KBM-7 (cell line): ENCODE results near the gene MID1.

Source experiments
- DNase-seq: peaks from one replicate; pipeline ENCODE4 v3.0.0-alpha.2; 2015
- in situ Hi-C: fragments of 300-500 bp; cut with MboI; formaldehyde crosslinking; loops from 2 replicates; pipeline ENCODE4 v1.14.3; 2020; ENCODE audit warnings: low sequenced_read_pairs, low pct_unique_long_range_greater_than_20kb, mixed read lengths

Gene MID1

GRCh38 chrX:10415306-10416001, 204.9 kb downstream of the MID1 start:
- in situ Hi-C loops, result no loop called here
- no peak for DNase-seq

- DNase-seq, result no peak
- in situ Hi-C loops, result no loop called here
These were observed 205.5 kb downstream of the MID1 start for GRCh38 chrX:10414862-10415261.

DNA sequence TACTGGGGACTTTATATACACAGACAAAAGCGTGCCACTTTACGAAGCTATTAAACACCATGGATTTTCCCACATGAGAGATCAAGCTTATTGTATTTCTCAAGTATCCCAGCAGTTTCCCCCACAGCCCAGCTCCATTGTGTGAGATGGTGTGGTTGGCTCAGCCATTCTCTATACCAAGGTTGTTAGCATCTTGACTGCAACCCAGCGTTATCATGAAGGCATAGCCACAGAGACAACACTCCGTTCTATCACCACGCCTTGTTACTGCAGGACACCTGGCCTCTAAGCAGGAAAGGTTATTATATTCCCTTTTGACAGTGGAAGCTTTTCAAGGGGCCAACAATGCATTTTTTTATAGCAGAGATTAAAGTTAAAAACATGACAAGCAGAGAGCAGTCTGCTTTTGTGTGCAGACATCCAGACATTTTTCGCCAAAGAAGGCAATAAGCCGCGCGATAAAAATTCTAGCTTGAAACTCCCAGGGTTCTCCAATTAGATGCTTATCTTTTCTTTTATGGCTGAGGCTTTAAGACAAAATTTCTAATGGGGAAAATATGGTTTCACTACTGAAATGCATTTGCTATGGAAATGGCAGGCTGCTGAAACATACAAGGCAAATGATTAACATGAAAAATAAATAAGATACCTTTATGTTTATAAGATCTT, 206.1 kb downstream of the MID1 start:
- DNase-seq, result no peak
- in situ Hi-C loops, result no loop called here

- no peak for DNase-seq
These were observed 215.9 kb downstream of the MID1 start for GRCh38 chrX:10404436-10404835.

DNA sequence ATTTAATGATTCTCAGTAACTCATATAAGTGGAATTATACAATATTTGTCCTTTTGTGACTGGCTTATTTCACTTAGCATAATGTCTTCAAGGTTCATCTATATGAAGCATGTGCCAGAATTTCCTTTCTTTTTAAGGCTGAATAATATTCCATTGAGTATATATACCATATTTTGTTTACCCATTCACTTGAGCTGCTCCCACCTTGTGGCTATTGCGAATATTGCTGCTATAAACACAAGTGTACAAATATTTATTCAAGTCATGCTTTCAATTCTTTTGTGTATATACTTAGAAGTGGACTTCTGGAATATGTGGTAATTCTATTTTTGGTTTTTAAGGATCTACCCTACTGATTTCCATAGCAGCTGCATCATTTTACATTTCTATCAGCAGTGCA, 219.1 kb downstream of the MID1 start:
- no peak for DNase-seq

More at GRCh38 chrX:10404436-10404835, 215.9 kb downstream of the MID1 start:
- in situ Hi-C loops, result no loop called here

DNA sequence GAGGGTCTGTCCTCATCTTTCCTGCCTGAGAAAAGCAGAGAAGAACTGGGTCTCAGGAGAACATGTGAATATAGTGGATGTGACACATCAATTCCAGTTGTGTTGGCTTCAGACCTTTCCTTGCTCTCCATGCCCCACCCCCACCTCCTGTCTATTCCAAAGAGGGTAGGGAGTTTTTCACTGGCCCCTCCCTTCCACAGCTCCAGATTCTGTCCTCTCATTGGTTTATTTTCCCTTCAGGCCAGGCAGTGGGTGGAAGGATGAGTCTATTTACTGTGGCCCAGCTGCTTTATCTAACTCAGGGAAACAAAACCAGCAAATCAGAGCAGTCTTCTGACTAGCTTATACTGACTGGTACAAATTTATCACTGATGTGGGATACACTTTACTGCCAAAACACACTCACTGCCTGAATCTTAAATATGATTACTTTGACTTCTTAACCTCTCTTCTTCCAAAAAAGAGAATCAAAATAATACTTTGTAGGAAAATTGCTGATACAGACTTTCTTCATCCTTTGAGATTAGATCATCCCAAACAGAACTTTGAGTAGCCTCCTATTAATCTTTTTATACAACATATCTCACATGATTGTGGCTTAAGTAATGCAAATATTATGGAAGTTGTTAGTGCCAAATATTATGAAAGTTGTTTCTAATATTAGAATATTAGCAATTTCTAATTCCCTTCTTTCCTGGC, 221.2 kb downstream of the MID1 start:
- DNase-seq, result no peak
- in situ Hi-C loops, result no loop called here

More for the DNA sequence above, 219.1 kb downstream of the MID1 start:
- in situ Hi-C loops, result no loop called here

DNA sequence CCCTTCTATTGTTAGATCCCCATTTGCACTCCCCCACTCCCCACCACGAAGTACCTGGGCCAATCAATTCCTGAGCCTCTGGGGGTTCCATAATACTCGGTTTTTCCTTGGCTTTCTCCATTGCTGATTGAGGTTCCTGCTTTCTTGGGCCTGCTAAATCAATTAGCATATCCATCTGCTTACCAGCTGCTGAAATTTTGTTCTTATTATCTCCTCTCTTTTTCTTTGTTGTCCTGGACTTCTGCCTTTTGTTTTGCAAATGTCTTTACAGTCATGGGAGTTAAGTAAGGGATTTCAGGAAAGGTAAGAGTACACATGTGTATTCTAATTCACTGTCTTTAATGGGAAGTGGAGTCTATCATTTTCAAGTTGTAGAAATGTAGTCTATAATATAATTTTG, 222.2 kb downstream of the MID1 start:
- in situ Hi-C loops, result no loop called here
- DNase-seq, result no peak

GRCh38 chrX:10397349-10397748, 223.0 kb downstream of the MID1 start:
- in situ Hi-C loops, result no loop called here
- DNase-seq, result no peak

DNA sequence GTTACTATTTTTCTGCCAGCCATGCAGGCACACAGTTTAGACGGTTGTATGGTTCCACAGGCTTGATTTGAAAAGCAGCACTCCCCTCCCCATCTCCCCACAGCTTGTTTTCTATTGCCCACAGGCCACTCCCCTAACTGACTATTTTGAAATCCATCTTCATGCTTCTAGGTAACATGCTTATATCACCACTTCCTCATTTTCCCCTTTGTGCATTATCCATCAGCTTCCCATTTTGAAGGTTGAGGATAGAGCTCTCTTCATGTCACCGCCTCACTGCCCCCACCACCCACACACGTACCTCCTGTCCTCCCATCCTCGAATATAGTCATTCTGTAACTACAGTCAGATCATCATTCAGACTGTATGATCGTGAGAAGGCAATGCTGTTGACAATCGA, 224.7 kb downstream of the MID1 start:
- DNase-seq, result peak; percentile 80
- in situ Hi-C loops, result no loop called here
